Heart left ventricle (tissue), 16 donors: ENCODE measurements around the gene ADCK2. TPM values are rescaled to one million over a fixed set of nuclear protein-coding genes. Genes with fewer than 3 reads are reported as not detected.

Experiments used
- ATAC-seq, 4 donors: fragments of 200-7000 bp; cut with Tn5 transposase; one replicate each; pipeline ENCODE4 v1.9.1; 2020 to 2022; ENCODE audit warnings: moderate library complexity in 4 of 4, mild to moderate bottlenecking in 3 of 4, moderate number of reproducible peaks in 1 of 4
- DNase-seq, 5 donors: peaks; one replicate each; pipeline ENCODE4 v3.0.0-alpha.2; 2020
- H3K27ac ChIP-seq, 12 donors: fragments of 200-600 bp; sonication (generic) in 4 of 12; one replicate each; pipeline versions ENCODE4 v1.5.0 to v1.8.0; 2016 to 2022; ENCODE audit warnings: mild to moderate bottlenecking in 2 of 12
- H3K27me3 ChIP-seq, 9 donors: fragments of 200-600 bp; sonication (generic) in 2 of 9; one replicate each; pipeline versions ENCODE4 v1.5.1 to v1.8.0; 2016 to 2022; ENCODE audit warnings: mild to moderate bottlenecking in 3 of 9
- H3K36me3 ChIP-seq, 9 donors: fragments of 200-600 bp; sonication (generic) in 2 of 9; one replicate each; pipeline versions ENCODE4 v1.5.0 to v1.8.0; 2018 to 2022; ENCODE audit warnings: mild to moderate bottlenecking in 2 of 9
- H3K4me1 ChIP-seq, 12 donors: fragments of 200-600 bp; sonication (generic) in 4 of 12; one replicate each; pipeline versions ENCODE4 v1.5.0 to v1.8.0; 2016 to 2022; ENCODE audit warnings: mild to moderate bottlenecking in 3 of 12
- H3K4me3 ChIP-seq, 12 donors: fragments of 200-600 bp; sonication (generic) in 4 of 12; one replicate each; pipeline versions ENCODE4 v1.5.0 to v1.8.0; 2017 to 2022; ENCODE audit warnings: mild to moderate bottlenecking in 9 of 12, moderate library complexity in 4 of 12
- H3K9me3 ChIP-seq, 12 donors: fragments of 200-600 bp; sonication (generic) in 4 of 12; one replicate each; pipeline versions ENCODE4 v1.5.0 to v1.8.0; 2016 to 2022; ENCODE audit warnings: mild to moderate bottlenecking in 1 of 12
- POLR2A ChIP-seq, 2 donors: fragments of 450-650 bp; IDR thresholded peaks; one replicate each; pipeline ENCODE4 v1.6.1; 2017; ENCODE audit warnings: antibody characterized with exemption in 2 of 2, mild to moderate bottlenecking in 2 of 2, moderate library complexity in 2 of 2
- WGBS, 4 donors: extraction: QIAGEN DNeasy Blood & Tissue Kit in 2 of 4; methylation state at CpG; one replicate each; pipeline versions ENCODE4 v1.1.5 to v1.1.7; 2013 to 2018; 5-methylcytosine and 5-hydroxymethylcytosine counted together
- intact Hi-C, 10 donors: fragments of 100-400 bp; cut with DNase I; formaldehyde crosslinking; loops; one replicate each; pipeline versions ENCODE4 v1.11.1 to v1.14.2; 2022
- polyA plus RNA-seq, 2 donors: library from polyadenylated mRNA; stranded (reverse); fragments of 200-250 nt; gene quantifications; one replicate each; pipeline ENCODE4 v1.2.3, GENCODE V29; 2013
- total RNA-seq, 9 donors: library from RNA; depleted of rRNA in 2 of 9; stranded (reverse); fragments of >200 nt in 2 of 9; fragmentation: NEBNext Ultra II Directional in 3 of 9; extraction: Animal tissue kit (Norgen Biotek cat#: 25700) in 3 of 9; gene quantifications; one replicate each; pipeline versions ENCODE4 v1.1.0 to v1.2.4, GENCODE V29; 2016 to 2023
- TF ChIP-seq, protein P1 (sequence below), 12 donors: fragments of 200-600 bp; sonication (generic) in 4 of 12; IDR thresholded peaks; one replicate each; pipeline versions ENCODE4 v1.5.0 to v1.8.0; 2018 to 2022; ENCODE audit warnings: antibody characterized with exemption in 12 of 12, mild to moderate bottlenecking in 5 of 12
- donor health status: ischemic (EF 13 %, LVEDD 7.1; RV severe dilation, severe dysfunction).
- donor health status: healthy with polysubstance abuse.
- donor health status: DM: no; HTN: yes; CAD: no.
- donor health status: DM: no; HTN: no; CAD: no.
- donor health status: ischemic (EF 25% LVEDD 6.9; RV normal size, moderate dysfunction).
- donor health status: ischemic (EF 25% LVEDD 5.7; RV mildly dilated, moderate dysfunction).
- donor health status: healthy.
- donor health status: DM: yes; HTN: yes; CAD: no.
- donor health status: ischemic (EF 35%, LVEDD 5.7; RV mildly dilated, moderate dysfunction).
- donor health status: nonischemic (EF 11% LVEDD 7.7; RV severe dilation, severe dysfunction).
- donor health status: DM: yes; HTN: yes; CAD: no.
- donor health status: PGD.
- donor health status: ischemic (EF 29% LVEDD 5.4; RV normal size, mild dysfunction).
- donor health status: nonischemic (EF 23%, LVEDD 6.1; RV moderate dilation, normal function).

ADCK2 gene
- total and polyA plus RNA-seq, 11 donors, result 5.3 to 18.3 (median 10.5) TPM

DNA sequence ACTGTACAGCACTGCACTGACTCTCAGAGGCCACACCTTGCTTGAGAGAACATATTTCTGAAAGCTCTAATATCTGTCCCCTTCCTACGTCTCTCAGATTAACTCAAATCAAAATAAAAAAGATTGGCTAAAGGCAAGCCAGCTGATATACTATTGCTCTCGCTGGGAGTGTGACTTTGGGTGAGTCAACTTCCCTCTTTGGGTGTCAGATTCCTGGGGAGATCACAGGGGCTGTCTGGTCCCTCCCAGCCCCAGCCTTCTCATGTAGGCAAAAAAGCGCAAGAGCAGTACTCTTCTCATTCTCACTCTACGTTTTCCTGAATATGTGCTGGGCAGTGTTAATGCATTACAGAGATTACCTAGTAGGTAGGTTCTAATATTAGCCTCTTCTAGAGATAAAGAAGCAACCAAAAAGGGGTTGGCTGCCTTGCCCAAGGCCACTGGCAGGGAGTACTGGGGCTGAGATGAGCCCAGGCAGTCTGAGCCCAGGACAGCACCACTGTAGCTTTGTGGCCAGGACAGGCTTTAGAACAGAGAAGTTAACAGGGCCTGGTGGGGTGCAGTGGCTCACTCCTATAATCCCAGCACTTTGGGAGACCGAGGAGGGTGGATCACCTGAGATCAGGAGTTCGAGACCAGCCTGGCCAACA lies 23.1 kb upstream of the ADCK2 start:
- Histone ChIP-seq H3K27me3 (no peaks in the 10 kb centered on the region), H3K4me1 (peaks cover 0 to 26% (median 5%) of the 10 kb centered on the region in 12 donors), H3K4me3 (no peak overlapping the region), H3K27ac (peak overlapping the region in 3 of 12 donors; percentile 13 to 22 (median 20)), H3K36me3 (no peaks in the 10 kb centered on the region), H3K9me3 (no peaks in the 10 kb centered on the region)
- intact Hi-C loops, result loop anchor here in 4 of 10 donors (5.0 to 10.0 kb wide), 4 partner anchors 55 to 472 kb away; partner anchors contain the start of genes MKRN1 (in 3 of the 4) and KDM7A (in 1 of the 4)
- ATAC-seq, result peak in 2 of 4 donors; percentile 8 to 40
- DNase-seq, result no peak
- WGBS, 4 donors, result 72 to 82% (median 75%) methylated on average over 6 of the region's 6 CpGs
- TF ChIP-seq, protein P1, sequence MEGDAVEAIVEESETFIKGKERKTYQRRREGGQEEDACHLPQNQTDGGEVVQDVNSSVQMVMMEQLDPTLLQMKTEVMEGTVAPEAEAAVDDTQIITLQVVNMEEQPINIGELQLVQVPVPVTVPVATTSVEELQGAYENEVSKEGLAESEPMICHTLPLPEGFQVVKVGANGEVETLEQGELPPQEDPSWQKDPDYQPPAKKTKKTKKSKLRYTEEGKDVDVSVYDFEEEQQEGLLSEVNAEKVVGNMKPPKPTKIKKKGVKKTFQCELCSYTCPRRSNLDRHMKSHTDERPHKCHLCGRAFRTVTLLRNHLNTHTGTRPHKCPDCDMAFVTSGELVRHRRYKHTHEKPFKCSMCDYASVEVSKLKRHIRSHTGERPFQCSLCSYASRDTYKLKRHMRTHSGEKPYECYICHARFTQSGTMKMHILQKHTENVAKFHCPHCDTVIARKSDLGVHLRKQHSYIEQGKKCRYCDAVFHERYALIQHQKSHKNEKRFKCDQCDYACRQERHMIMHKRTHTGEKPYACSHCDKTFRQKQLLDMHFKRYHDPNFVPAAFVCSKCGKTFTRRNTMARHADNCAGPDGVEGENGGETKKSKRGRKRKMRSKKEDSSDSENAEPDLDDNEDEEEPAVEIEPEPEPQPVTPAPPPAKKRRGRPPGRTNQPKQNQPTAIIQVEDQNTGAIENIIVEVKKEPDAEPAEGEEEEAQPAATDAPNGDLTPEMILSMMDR (IDR thresholded peaks at IDR 0.05), result no peak
- no peak for TF ChIP-seq POLR2A (IDR thresholded peaks at IDR 0.05)

DNA sequence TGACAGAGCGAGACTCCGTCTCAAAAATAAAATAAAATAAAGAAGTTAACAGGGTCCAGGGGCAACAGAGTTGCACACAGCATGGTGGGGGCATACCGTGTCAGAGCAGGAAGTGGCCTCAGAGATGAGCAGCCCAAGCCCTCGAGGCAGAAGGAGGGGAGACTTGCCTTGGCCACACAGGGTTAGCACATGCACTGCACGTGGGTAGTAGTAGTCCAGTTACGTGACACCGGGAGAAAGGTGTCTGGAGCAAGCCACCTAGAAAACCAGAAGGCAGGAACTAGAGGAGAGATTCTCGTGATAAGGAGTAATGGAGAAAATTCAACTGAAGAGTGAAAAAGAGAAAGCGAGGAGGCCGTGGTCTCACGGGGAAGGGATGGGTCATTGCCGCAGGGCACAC lies 22.4 kb upstream of the ADCK2 start:
- Histone ChIP-seq H3K4me3 (no peak overlapping the region), H3K27ac (peak overlapping the region in 2 of 12 donors; percentile 20 to 22), H3K36me3 (no peaks in the 10 kb centered on the region), H3K4me1 (peaks cover 0 to 26% (median 5%) of the 10 kb centered on the region in 12 donors), H3K27me3 (no peaks in the 10 kb centered on the region), H3K9me3 (no peaks in the 10 kb centered on the region)
- 85 to 89% (median 87%) methylated on average over 12 of the region's 12 CpGs for WGBS, 4 donors
- TF ChIP-seq, protein P1 (IDR thresholded peaks at IDR 0.05), result no peak
- intact Hi-C loops, result loop anchor here in 3 of 10 donors (5.0 to 10.0 kb wide), 3 partner anchors 173 to 473 kb away; partner anchors contain the start of genes MKRN1 (in 2 of the 3) and KDM7A (in 1 of the 3)
- ATAC-seq (no peak), DNase-seq (no peak)

- WGBS, 4 donors, result 19 to 22% (median 20%) methylated on average over 15 of the region's 15 CpGs
- Histone ChIP-seq H3K4me3 (no peak overlapping the region), H3K9me3 (no peaks in the 10 kb centered on the region), H3K27me3 (no peaks in the 10 kb centered on the region), H3K36me3 (no peaks in the 10 kb centered on the region), H3K27ac (no peak overlapping the region), H3K4me1 (peaks cover 0 to 42% (median 19%) of the 10 kb centered on the region in 12 donors)
- intact Hi-C loops, result loop anchor here in 9 of 10 donors (1.0 to 10.0 kb wide), 9 partner anchors 135 to 476 kb away; partner anchors contain the start of genes MKRN1 (in 3 of the 9) and KDM7A (in 1 of the 9)
- no peak for TF ChIP-seq POLR2A (IDR thresholded peaks at IDR 0.05)
- TF ChIP-seq, protein P1 (IDR thresholded peaks at IDR 0.05), result peak; percentile 69 to 97 (median 91)
- ATAC-seq, result peak; percentile 52 to 74 (median 68)
- peak in 4 of 5 donors; percentile 64 to 71 (median 64) for DNase-seq
These were observed 19.2 kb upstream of the ADCK2 start for GRCh38 chr7:140653319-140654108.

GRCh38 chr7:140654109-140654387 lies 18.7 kb upstream of the ADCK2 start:
- TF ChIP-seq POLR2A (IDR thresholded peaks at IDR 0.05), result no peak
- TF ChIP-seq, protein P1 (IDR thresholded peaks at IDR 0.05), result no peak
- H3K4me3 ChIP-seq, result no peak overlapping the region
- H3K4me1 ChIP-seq, result peaks cover 0 to 42% (median 19%) of the 10 kb centered on the region in 12 donors
- no peaks in the 10 kb centered on the region for H3K9me3 ChIP-seq
- no peaks in the 10 kb centered on the region for H3K27me3 ChIP-seq
- intact Hi-C loops, result loop anchor here in 3 of 10 donors (2.0 to 10.0 kb wide), 4 partner anchors 135 to 477 kb away; partner anchors contain the start of genes MKRN1 (in 2 of the 3) and KDM7A (in 1 of the 3)
- ATAC-seq (no peak), DNase-seq (no peak)
- 30 to 55% (median 44%) methylated on average over 2 of the region's 2 CpGs for WGBS, 4 donors
- no peak overlapping the region for H3K27ac ChIP-seq
- no peaks in the 10 kb centered on the region for H3K36me3 ChIP-seq
